Measurements from ENCODE around the gene PRKN.

The PRKN gene

GRCh38 chr6:161598896-161599295 is 1128.7 kb downstream of the PRKN start:
- no peak overlapping the region for H3K27ac ChIP-seq (ENCODE audit: low read length)
- no peak for TF ChIP-seq EZH2phosphoT487 (IDR thresholded peaks at IDR 0.05; ENCODE audit: low read depth)
- no peak for TF ChIP-seq CTCF (IDR thresholded peaks at IDR 0.05; ENCODE audit: low read depth, low read length)
- no peaks in the 10 kb centered on the region for H4K20me1 ChIP-seq (ENCODE audit: insufficient read depth, low read length)
- H2AFZ ChIP-seq (ENCODE audit: low read depth, low read length): no peak overlapping the region
- no peaks in the 10 kb centered on the region for H3K36me3 ChIP-seq (replicated peaks; ENCODE audit: low read depth, low read length)
- no peak overlapping the region for H3K9ac ChIP-seq (ENCODE audit: low read length)
- H3K4me3 ChIP-seq (ENCODE audit: low read length): no peak overlapping the region
- no peaks in the 10 kb centered on the region for H3K79me2 ChIP-seq (ENCODE audit: low read length)
- H3K9me3 ChIP-seq (ENCODE audit: insufficient read depth, low read length): no peaks in the 10 kb centered on the region
- H3K4me1 ChIP-seq (ENCODE audit: low read length): no peaks in the 10 kb centered on the region
- H3K4me2 ChIP-seq (ENCODE audit: low read length): no peak overlapping the region
- no peaks in the 10 kb centered on the region for H3K27me3 ChIP-seq (ENCODE audit: low read depth, low read length)

GRCh38 chr6:161596807-161597520 is 1130.6 kb downstream of the PRKN start:
- Histone ChIP-seq H3K79me2 (ENCODE audit: low read length) (no peaks in the 10 kb centered on the region), H3K4me1 (ENCODE audit: low read length) (no peaks in the 10 kb centered on the region), H3K27ac (ENCODE audit: low read length) (no peak overlapping the region), H3K36me3 (replicated peaks; ENCODE audit: low read depth, low read length) (no peaks in the 10 kb centered on the region), H3K4me3 (ENCODE audit: low read length) (no peak overlapping the region), H3K9ac (ENCODE audit: low read length) (no peak overlapping the region), H3K27me3 (ENCODE audit: low read depth, low read length) (no peaks in the 10 kb centered on the region), H4K20me1 (ENCODE audit: insufficient read depth, low read length) (no peaks in the 10 kb centered on the region), H2AFZ (ENCODE audit: low read depth, low read length) (no peak overlapping the region), H3K4me2 (ENCODE audit: low read length) (no peak overlapping the region), H3K9me3 (ENCODE audit: insufficient read depth, low read length) (no peaks in the 10 kb centered on the region)
- TF ChIP-seq EZH2phosphoT487 (IDR thresholded peaks at IDR 0.05; ENCODE audit: low read depth) (no peak), CTCF (IDR thresholded peaks at IDR 0.05; ENCODE audit: low read depth, low read length) (no peak)

- Histone ChIP-seq H3K79me2 (ENCODE audit: low read length) (no peaks in the 10 kb centered on the region), H3K9ac (ENCODE audit: low read length) (no peak overlapping the region), H3K4me1 (ENCODE audit: low read length) (no peaks in the 10 kb centered on the region), H4K20me1 (ENCODE audit: insufficient read depth, low read length) (no peaks in the 10 kb centered on the region), H2AFZ (ENCODE audit: low read depth, low read length) (no peak overlapping the region), H3K4me2 (ENCODE audit: low read length) (no peak overlapping the region), H3K4me3 (ENCODE audit: low read length) (no peak overlapping the region), H3K27me3 (ENCODE audit: low read depth, low read length) (no peaks in the 10 kb centered on the region), H3K9me3 (ENCODE audit: insufficient read depth, low read length) (no peaks in the 10 kb centered on the region), H3K27ac (ENCODE audit: low read length) (no peak overlapping the region), H3K36me3 (replicated peaks; ENCODE audit: low read depth, low read length) (no peaks in the 10 kb centered on the region)
- TF ChIP-seq CTCF (IDR thresholded peaks at IDR 0.05; ENCODE audit: low read depth, low read length) (no peak), EZH2phosphoT487 (IDR thresholded peaks at IDR 0.05; ENCODE audit: low read depth) (no peak)
These were observed 1133.2 kb downstream of the PRKN start for GRCh38 chr6:161594412-161594811.

DNA sequence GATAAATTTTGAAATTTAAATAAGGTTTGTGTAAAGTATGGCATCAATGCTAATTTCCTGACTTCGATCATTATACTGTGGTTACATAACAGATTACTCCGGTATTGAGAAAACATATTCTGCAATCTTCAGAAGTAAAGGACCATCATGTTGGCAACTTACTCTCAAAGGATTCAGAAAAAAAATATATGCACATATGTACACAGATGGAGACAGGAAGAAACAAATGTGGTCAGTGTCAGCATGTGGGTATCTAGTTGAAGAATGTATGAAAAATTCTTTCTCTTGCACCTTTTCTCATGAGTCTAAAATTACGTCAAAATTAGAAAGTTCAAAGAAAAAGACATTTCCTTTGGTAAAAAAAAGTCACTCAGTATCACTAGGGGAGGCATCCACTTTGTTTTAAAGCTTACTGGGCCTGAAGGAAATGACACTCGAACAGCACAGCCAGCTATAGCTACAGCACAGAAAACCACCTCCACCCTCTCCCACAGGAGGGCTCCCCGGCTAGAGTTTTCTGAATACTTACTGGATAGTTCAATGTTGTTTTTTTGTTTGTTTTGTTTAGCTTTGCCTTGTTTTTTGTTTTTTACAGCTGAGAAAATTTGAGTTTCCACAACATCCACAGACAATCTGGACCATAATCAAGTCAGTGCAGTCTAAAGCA is 1136.5 kb downstream of the PRKN start:
- no peak overlapping the region for H2AFZ ChIP-seq (ENCODE audit: low read depth, low read length)
- H3K36me3 ChIP-seq (replicated peaks; ENCODE audit: low read depth, low read length): no peaks in the 10 kb centered on the region
- no peak overlapping the region for H3K9ac ChIP-seq (ENCODE audit: low read length)
- H3K79me2 ChIP-seq (ENCODE audit: low read length): no peaks in the 10 kb centered on the region
- H3K27me3 ChIP-seq (ENCODE audit: low read depth, low read length): no peaks in the 10 kb centered on the region
- H3K27ac ChIP-seq (ENCODE audit: low read length): no peak overlapping the region
- H3K4me2 ChIP-seq (ENCODE audit: low read length): no peak overlapping the region
- no peaks in the 10 kb centered on the region for H3K9me3 ChIP-seq (ENCODE audit: insufficient read depth, low read length)
- H4K20me1 ChIP-seq (ENCODE audit: insufficient read depth, low read length): no peaks in the 10 kb centered on the region
- H3K4me1 ChIP-seq (ENCODE audit: low read length): no peaks in the 10 kb centered on the region
- H3K4me3 ChIP-seq (ENCODE audit: low read length): no peak overlapping the region
- TF ChIP-seq CTCF (IDR thresholded peaks at IDR 0.05; ENCODE audit: low read depth, low read length): no peak
- TF ChIP-seq EZH2phosphoT487 (IDR thresholded peaks at IDR 0.05; ENCODE audit: low read depth): no peak

Measured in OCI-LY3 (cell line).